Endothelial cell of umbilical vein (primary cell): Measurements from ENCODE around the gene ERAP2. TPM values are rescaled to one million over a fixed set of nuclear protein-coding genes. Genes with fewer than 3 reads are reported as not detected.

Experiments used
- BruUV-seq: library from RNA; stranded (reverse); fragments of 400-500 nt; replicated peaks from 2 replicates; lab custom pipeline; 2021; lab: Mats Ljungman, UMichigan
- CTCF ChIA-PET: fragments of 300-600, 350-600 bp; sonication (Branson Sonifier 250); formaldehyde crosslinking; loops from one replicate; lab custom pipeline; 2021; ENCODE audit warnings: antibody characterized with exemption, inconsistent platforms; lab: Charles Lee
- POLR2A ChIA-PET: fragments of 300-600, 350-600 bp; sonication (Branson Sonifier 250); formaldehyde crosslinking; loops from one replicate; lab custom pipeline; 2021; ENCODE audit warnings: antibody characterized with exemption, inconsistent platforms; lab: Charles Lee
- DNase-seq: peaks from one replicate; pipeline ENCODE4 v3.0.0-alpha.2; 2011; ENCODE audit warnings: low read depth, low spot score
- FAIRE-seq: peaks from 2 replicates; lab custom pipeline; 2011; peaks lifted over from hg19 to GRCh38; lab: Jason Lieb, UNC
- H2AFZ ChIP-seq: 2 replicates; pipeline ENCODE4 v1.6.0; 2012; ENCODE audit warnings: low read depth, low read length, control low read depth, inconsistent platforms
- H3K27ac ChIP-seq: 2 replicates; pipeline ENCODE4 v1.5.1; 2011; ENCODE audit warnings: low read depth, mild to moderate bottlenecking, control low read depth, low read length, moderate library complexity; ENCODE audit not compliant: insufficient read depth
- H3K27me3 ChIP-seq, 2 experiments: 2 replicates each; pipeline versions ENCODE4 v1.6.0 to v1.6.1; 2011; ENCODE audit warnings: low read length in 2 of 2, mixed read lengths in 1 of 2; ENCODE audit not compliant: control insufficient read depth in 2 of 2, insufficient read depth in 2 of 2
- H3K36me3 ChIP-seq, 2 experiments: 2 replicates in 1 of 2; 3 replicates in 1 of 2; pipeline ENCODE4 v1.5.1; 2011; ENCODE audit warnings: low read length in 2 of 2, mild to moderate bottlenecking in 1 of 2, moderate library complexity in 1 of 2; ENCODE audit not compliant: control insufficient read depth in 2 of 2, insufficient read depth in 2 of 2; ENCODE audit errors: extremely low read depth in 1 of 2
- H3K4me1 ChIP-seq: 3 replicates; pipeline ENCODE4 v1.5.1; 2011; ENCODE audit warnings: mild to moderate bottlenecking, low read length; ENCODE audit not compliant: control insufficient read depth, insufficient read depth; ENCODE audit errors: extremely low read depth
- H3K4me2 ChIP-seq: 2 replicates; pipeline ENCODE4 v1.6.1; 2011; ENCODE audit warnings: low read length, control low read depth, mixed read lengths; ENCODE audit not compliant: insufficient read depth
- H3K4me3 ChIP-seq, 3 experiments: fragments of 200-600 bp in 1 of 3; sonication (generic), shearing (Covaris generic) in 1 of 3; replicated peaks in 1 of 3; 2 replicates each; pipeline ENCODE4 v1.5.1; 2011 to 2016; ENCODE audit warnings: control low read depth in 3 of 3, low read length in 3 of 3, mild to moderate bottlenecking in 2 of 3, inconsistent platforms in 1 of 3, low read depth in 1 of 3, moderate library complexity in 1 of 3; ENCODE audit not compliant: insufficient read depth in 1 of 3
- H3K79me2 ChIP-seq: 2 replicates; pipeline ENCODE4 v1.6.0; 2012; ENCODE audit warnings: low read length, inconsistent platforms; ENCODE audit not compliant: control insufficient read depth, insufficient read depth
- H3K9ac ChIP-seq: replicated peaks from 2 replicates; pipeline ENCODE3; 2011; ENCODE audit warnings: low read length, control low read depth; ENCODE audit not compliant: insufficient read depth; ENCODE audit errors: extremely low read depth
- H3K9me1 ChIP-seq: replicated peaks from 3 replicates; pipeline ENCODE4 v1.6.0; 2011; ENCODE audit warnings: mild to moderate bottlenecking, low read length; ENCODE audit not compliant: control insufficient read depth, insufficient read depth; ENCODE audit errors: extremely low read depth
- H3K9me3 ChIP-seq: replicated peaks from 2 replicates; pipeline ENCODE4 v1.5.1; 2012; ENCODE audit warnings: low read length, inconsistent platforms; ENCODE audit not compliant: control insufficient read depth, insufficient read depth
- H4K20me1 ChIP-seq: replicated peaks from 2 replicates; pipeline ENCODE3; 2011; ENCODE audit warnings: mild to moderate bottlenecking, low read length; ENCODE audit not compliant: control insufficient read depth, insufficient read depth; ENCODE audit errors: extremely low read depth
- CTCF ChIP-seq, 2 donors: IDR thresholded peaks; 1 replicate in 1 of 2; 2 replicates in 1 of 2; pipeline ENCODE4 v1.5.1; 2011; ENCODE audit warnings: low read length in 2 of 2, mild to moderate bottlenecking in 2 of 2, moderate library complexity in 2 of 2, control low read depth in 1 of 2, inconsistent platforms in 1 of 2, low read depth in 1 of 2; ENCODE audit not compliant: insufficient read depth in 1 of 2; ENCODE audit errors: extremely low read depth in 1 of 2
- EZH2 ChIP-seq: IDR thresholded peaks from 2 replicates; pipeline ENCODE4 v1.6.1; 2012; ENCODE audit warnings: borderline replicate concordance, low read depth, mild to moderate bottlenecking, moderate library complexity, low read length, inconsistent platforms; ENCODE audit not compliant: severe bottlenecking
- FOS ChIP-seq: IDR thresholded peaks from 2 replicates; pipeline ENCODE4 v1.6.1; 2011; ENCODE audit warnings: mild to moderate bottlenecking, low read length, moderate library complexity, borderline replicate concordance; ENCODE audit not compliant: insufficient read depth
- GATA2 ChIP-seq: IDR thresholded peaks from 2 replicates; pipeline ENCODE4 v1.7.0; 2011; ENCODE audit warnings: low read depth, mild to moderate bottlenecking, moderate library complexity, mixed read lengths, low read length; ENCODE audit not compliant: insufficient read length, insufficient read depth
- JUN ChIP-seq: IDR thresholded peaks from 2 replicates; pipeline ENCODE4 v1.6.1; 2011; ENCODE audit warnings: borderline replicate concordance, low read depth; ENCODE audit not compliant: insufficient read length, insufficient read depth
- MYC ChIP-seq: IDR thresholded peaks from one replicate; pipeline ENCODE4 v1.6.1; 2011; ENCODE audit warnings: mild to moderate bottlenecking, low read depth, low read length
- POLR2A ChIP-seq: IDR thresholded peaks from 2 replicates; pipeline ENCODE4 v1.6.1; 2012; ENCODE audit warnings: low read depth, mild to moderate bottlenecking, control low read depth, low read length
- POLR2AphosphoS5 ChIP-seq: IDR thresholded peaks from 2 replicates; pipeline ENCODE4 v1.6.1; 2012; ENCODE audit warnings: low read depth, mild to moderate bottlenecking, control low read depth, low read length, moderate library complexity; ENCODE audit not compliant: insufficient read depth
- dilution Hi-C: fragments of 300-500 bp; cut with MboI; formaldehyde crosslinking; loops from one replicate; pipeline ENCODE4 v1.15.0; 2019; ENCODE audit warnings: low sequenced_read_pairs; ENCODE audit not compliant: extremely low pct_ligation_motif_present
- intact Hi-C: fragments of 100-400 bp; cut with micrococcal nuclease; formaldehyde crosslinking; loops from one replicate; pipeline ENCODE4 v1.10.0; 2022
- polyA plus RNA-seq, 4 experiments: library from polyadenylated mRNA; depleted of rRNA in 3 of 4; stranded (reverse) in 3 of 4; unstranded in 1 of 4; fragments of >200 nt; gene quantifications; 2 replicates each; pipeline versions ENCODE4 v1.2.1 to v1.2.3, GENCODE V29; 2011 to 2012; ENCODE audit warnings: missing spikeins in 1 of 4
- small RNA-seq: library from RNA; depleted of rRNA; stranded (forward); fragments of <200 nt; gene quantifications from one replicate; pipeline ENCODE3, GENCODE V24; 2012; ENCODE audit warnings: low replicate concordance, low read depth; ENCODE audit not compliant: insufficient read depth, insufficient read length
- total RNA-seq: library from RNA; stranded (reverse); gene quantifications from 2 replicates; pipeline ENCODE4 v1.2.3, GENCODE V29; 2021
- TF ChIP-seq, protein P1 (sequence below): IDR thresholded peaks from 2 replicates; pipeline ENCODE4 v1.6.1; 2011; ENCODE audit not compliant: insufficient read depth, insufficient read length

Gene ERAP2
- total and polyA plus RNA-seq, 2 donors (not counting 3 experiments of a cell fraction or from before 2014, with no cell fraction given): 3.1 to 10.0 TPM

GRCh38 chr5:96968614-96969013, 92.3 kb downstream of the ERAP2 start:
- Histone ChIP-seq H3K4me2 (peak overlapping the region; percentile 32), H3K4me3 (no peak overlapping the region), H3K9me3 (no peaks in the 10 kb centered on the region), H3K4me1 (peaks cover 21% of the 10 kb centered on the region), H3K79me2 (peaks cover 39% of the 10 kb centered on the region), H4K20me1 (no peaks in the 10 kb centered on the region), H3K27me3 (no peaks in the 10 kb centered on the region), H3K36me3 (no peaks in the 10 kb centered on the region), H3K27ac (peak overlapping the region; percentile 66), H2AFZ (no peak overlapping the region), H3K9ac (peak overlapping the region; percentile 60), H3K9me1 (no peaks in the 10 kb centered on the region)
- ChIA-PET CTCF (interaction anchor here (0.9 to 1.2 kb wide), 4 partner anchors 9 to 33 kb away, joined by 3 to 7 read pairs (median 4); partner anchors contain the start of gene LNPEP), POLR2A (no interaction called here)
- dilution Hi-C loops (no loop called here), intact Hi-C loops (loop anchor here (1.0 kb wide), 1 partner anchor 33 kb away; no protein-coding TSS in a partner anchor)
- FAIRE-seq: no peak
- no TSS peak for BruUV-seq
- TF ChIP-seq MYC (no peak), GATA2 (no peak), JUN (no peak), CTCF (IDR thresholded peaks at IDR 0.05; ENCODE audit: extremely low read depth in 1 of 2, insufficient read depth in 1 of 2, low read depth in 1 of 2, low read length in 2 of 2) (no peak), POLR2A (no peak), POLR2AphosphoS5 (no peak), FOS (no peak), EZH2 (no peak)
- TF ChIP-seq, protein P1, sequence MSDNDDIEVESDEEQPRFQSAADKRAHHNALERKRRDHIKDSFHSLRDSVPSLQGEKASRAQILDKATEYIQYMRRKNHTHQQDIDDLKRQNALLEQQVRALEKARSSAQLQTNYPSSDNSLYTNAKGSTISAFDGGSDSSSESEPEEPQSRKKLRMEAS: no peak
- DNase-seq: peak; percentile 45

Small RNA genes within 50 kb of the gene (small RNA-seq; reads per million reads assigned to genes)
- not detected for gene RF00019

Other genes starting within 250 kb of the ERAP2 start
- 172 and 194 TPM in 2 replicates for gene CAST, start 214.1 kb upstream of the ERAP2 start, total RNA-seq
- gene CAST, start 214.1 kb upstream of the ERAP2 start, polyA plus RNA-seq: 20.8 and 33.7 TPM in 2 replicates
- 55.5 and 72.7 TPM in 2 replicates for gene ERAP1, start 68.6 kb upstream of the ERAP2 start, total RNA-seq
- 56.8 and 61.9 TPM in 2 replicates for gene ERAP1, start 68.6 kb upstream of the ERAP2 start, polyA plus RNA-seq
- gene LNPEP, start 59.6 kb downstream of the ERAP2 start, total RNA-seq: 23.4 and 23.5 TPM in 2 replicates
- 6.8 and 7.0 TPM in 2 replicates for gene LNPEP, start 59.6 kb downstream of the ERAP2 start, polyA plus RNA-seq